Activated naive CD8-positive, alpha-beta T cell treated with anti-CD3 and anti-CD28 coated beads, Interleukin-2, amount 50 U/mL, for 16 hours (primary cell): ENCODE results near the gene AKT1S1.
A peak's percentile ranks its signal among the peaks of the same experiment; 100 is the strongest.

Source experiments
- DNase-seq: peaks from one replicate; pipeline ENCODE4 v3.0.0-alpha.2; 2020; ENCODE audit warnings: low read depth, low spot score

AKT1S1 gene

DNA sequence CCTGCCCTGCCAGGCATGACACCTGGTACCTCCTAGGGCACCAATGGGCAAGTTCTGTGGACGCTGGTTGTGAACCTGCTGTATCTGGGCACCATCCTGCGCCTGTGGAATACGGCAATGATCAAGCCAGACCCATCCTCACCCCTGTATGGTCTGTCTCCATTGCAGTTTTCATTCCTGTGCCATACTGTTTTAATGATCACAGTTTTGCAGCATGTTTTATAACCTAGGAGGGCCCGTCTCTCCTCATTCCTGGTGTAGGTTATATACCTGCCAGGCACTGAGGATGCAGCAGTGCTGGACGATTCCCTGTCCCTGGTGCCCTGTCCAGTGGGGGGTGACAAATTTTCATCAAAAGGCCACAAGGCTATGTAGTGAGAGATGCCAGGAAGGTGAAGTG, 5.9 kb upstream of the AKT1S1 start:
- no peak for DNase-seq

DNA sequence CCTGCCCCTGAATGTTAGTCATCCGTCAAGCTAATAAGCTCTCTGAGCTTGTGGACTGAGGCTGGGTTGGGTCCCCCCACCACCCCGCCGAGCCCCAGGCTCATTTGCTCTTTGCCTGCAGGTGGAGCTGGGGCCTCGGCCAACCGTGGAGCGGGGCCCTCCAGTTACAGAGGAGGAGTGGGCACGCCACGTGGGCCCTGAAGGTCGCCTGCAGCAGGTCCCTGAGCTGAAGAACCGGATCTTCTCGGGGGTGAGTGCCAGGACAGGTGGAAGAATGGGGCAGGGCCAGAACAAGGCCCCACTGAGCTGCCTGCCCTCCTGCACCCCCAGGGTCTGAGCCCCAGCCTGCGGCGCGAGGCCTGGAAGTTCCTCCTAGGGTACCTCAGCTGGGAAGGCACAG, 5.5 kb upstream of the AKT1S1 start:
- no peak for DNase-seq

DNA sequence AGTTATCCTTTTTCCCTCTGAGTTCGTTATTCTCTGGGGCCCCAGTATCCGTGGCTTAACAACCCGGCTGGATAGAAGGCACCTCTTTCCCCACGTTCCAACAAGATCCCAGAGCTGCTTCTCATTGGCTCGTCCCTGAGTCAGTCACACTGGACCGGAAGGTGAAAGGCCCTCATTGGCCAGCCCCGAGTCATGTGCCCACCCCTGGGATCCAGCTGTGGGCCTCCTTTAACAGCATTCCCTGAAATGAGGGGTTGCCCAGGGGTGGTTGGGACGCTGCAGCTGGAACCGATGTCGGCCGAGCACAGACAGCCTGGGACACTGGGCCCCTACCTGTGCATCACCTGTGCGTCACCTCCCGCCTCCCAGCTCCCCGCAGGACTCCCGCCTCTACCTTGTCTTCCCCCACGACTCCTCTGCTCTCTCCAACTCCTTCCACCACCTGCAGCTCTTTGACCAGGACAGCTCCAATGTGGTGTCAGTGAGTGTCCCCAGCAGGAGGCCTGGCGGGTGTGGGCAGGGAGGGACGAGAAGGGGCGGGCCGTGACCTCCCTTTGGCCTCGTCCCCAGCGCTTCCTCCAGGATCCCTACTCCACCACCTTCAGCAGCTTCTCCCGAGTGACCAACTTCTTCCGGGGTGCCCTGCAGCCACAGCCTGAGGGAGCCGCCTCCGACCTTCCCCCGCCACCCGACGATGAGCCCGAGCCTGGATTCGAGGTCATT, 4.7 kb upstream of the AKT1S1 start:
- DNase-seq, result no peak

DNA sequence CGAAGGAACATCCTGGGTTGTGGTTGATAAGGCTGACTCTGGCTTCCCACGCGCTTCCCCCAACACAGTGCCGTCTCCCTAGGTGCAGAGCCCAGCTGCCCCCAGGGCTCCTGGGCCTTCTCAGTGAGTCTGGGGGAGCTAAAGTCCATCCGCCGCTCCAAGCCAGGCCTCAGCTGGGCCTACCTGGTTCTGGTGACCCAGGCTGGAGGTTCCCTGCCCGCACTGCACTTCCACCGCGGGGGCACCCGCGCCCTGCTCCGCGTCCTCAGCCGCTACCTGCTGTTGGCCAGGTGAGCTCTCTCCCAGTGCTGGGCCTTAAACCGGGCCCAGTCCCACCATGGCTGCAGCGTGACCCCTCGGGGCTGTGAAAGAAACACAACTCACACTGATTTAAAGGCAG, 4.0 kb upstream of the AKT1S1 start:
- DNase-seq, result no peak

DNA sequence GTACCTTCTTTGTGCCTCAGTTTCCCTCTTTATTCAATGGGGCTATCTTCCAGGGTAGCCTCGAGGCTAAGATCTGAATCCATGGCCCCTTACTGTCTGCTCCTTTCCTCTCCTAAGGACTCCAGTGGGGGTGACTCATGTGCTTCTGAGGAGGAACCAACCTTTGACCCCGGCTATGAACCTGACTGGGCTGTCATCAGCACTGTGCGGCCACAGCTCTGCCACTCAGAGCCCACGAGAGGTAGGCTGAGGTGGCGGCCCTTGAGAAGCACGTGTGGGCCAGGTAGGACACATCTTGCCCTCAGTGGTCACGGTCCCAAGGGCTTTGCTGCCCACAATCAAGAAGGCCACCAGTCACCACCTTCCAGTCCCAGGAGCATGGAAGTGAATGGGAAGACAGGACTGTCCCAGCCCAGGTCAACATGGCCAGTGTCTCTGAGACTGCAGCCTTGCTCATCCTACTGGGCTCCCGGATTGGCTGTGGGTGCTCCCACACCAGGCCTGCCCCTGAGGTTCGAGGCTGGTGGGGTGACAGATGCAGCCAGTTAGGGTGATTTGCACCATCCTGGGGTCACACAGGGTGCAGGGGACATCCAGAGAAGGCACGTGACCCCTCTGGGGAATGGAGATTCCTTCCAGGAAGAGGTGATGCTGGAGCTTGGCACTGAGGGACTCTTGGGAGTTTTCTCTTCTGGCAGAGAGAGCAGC, 3.2 kb upstream of the AKT1S1 start:
- no peak for DNase-seq

DNA sequence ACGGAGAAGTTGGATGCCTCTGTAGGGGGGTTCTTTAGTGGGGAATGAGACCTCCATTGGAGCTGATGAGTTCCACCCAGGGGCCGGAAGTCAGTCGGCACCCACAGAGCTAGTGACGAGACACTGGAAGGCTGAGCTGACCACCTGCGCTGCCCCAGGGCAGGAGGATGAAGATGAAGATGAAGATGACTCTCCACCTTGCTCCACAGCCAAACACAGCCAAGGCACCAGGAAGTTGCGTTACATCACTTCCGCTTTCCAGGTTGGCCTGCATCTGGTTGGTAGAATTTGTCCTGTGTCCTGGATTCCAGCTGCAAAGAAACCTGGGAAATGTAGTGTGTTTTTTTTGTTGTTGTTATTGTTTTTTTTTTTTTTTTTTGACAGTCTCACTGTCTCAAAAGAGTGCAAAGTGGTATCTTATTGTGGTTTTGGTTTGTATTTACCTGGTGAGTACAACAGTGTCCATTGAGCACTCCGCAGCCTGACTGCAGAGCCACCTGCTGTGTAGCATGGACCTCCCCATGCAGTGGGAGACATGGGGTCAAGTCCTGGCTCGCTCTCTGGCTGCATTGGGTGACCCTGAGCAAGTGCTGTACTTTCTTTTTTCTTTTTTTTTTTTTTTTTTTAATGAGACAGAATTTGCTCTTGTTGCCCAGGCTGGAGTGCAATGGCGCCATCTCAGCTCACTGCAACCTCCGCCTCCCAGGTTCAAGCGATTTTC, 2.2 kb upstream of the AKT1S1 start:
- DNase-seq, result no peak

DNA sequence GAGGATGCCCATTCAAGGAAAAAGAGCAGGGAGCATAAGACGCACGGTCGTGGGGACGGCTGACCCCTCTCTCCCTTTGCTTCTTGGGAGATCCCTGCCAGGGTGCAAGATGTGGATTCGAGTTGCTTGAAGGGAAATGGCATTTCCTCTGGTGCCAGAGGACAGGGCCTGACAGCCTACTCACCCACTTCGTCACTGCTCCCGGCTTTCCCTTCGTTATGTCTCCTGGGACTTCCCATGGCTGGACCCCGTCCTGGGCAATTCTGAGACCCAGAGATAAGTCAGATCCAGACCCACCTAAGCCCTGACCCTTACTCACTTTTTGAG, 1.6 kb upstream of the AKT1S1 start:
- no peak for DNase-seq

DNA sequence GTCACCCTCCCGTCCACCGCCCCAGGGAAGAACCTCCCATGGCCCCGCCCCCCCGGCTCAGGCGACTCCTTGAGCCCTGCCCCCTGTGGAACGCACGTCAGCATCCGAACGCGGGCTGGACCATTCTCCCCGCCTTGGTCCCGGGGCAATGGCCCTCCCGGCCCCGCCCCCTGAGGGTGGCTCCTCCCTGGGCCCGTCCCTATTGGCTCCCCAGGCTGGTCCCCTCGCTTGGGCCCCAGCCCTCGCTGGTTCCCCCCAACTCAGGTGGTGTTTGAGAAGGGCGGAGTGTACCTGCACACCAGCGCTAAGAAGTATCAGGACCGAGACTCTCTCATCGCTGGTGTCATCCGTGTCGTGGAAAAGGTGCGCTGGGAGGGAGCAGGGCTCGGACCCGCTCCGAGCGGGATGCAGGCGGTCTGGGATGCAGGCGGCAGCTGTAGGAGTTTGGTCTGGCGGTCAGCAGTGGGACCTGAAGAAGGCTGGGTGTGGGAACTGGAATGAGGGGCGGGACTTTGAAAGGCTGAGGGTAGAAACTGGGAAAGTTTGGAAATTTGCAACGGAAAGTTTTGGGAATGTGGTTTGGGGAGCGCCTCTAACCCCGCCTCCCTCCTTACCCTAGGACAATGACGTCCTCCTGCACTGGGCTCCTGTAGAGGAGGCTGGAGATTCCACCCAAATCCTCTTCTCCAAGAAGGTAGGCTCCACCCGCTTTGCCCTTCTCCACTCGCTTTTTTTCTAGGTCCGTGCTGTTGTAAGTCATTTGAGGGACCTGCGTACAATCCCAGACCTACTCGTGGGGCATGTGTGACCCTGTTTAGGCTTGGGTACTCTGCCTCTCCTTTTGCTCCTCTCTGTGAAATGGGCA, 956 bp upstream of the AKT1S1 start:
- peak; percentile 97 for DNase-seq

DNA sequence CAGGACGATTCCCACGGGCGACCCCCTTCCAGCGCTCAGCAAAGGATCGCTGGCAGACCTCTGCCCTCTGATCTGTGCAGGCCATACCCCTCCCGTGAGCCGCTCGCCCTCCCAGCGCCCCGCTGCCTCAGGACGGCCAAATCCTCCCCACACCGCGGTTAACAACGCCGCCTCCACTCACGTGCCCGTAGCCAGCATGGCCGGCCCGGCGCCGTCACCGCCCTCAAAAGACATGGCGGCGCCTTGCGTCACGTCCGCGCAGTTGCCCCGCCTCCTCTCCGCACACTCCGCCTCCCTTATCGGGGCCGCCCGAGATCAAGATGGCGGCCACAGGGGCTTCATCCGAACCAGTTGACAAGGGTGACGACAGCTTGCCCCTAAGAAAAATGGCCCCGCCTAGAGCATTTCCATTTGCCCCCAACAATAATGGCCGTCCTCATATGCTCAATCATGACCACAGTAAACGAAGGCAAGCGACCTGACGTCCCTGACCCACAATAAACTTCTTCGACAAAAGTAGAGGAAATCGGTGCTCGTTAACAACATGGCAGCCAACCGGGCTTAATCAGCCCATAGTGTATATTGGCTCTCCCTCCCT, 634 bp downstream of the AKT1S1 start:
- peak; percentile 94 for DNase-seq

DNA sequence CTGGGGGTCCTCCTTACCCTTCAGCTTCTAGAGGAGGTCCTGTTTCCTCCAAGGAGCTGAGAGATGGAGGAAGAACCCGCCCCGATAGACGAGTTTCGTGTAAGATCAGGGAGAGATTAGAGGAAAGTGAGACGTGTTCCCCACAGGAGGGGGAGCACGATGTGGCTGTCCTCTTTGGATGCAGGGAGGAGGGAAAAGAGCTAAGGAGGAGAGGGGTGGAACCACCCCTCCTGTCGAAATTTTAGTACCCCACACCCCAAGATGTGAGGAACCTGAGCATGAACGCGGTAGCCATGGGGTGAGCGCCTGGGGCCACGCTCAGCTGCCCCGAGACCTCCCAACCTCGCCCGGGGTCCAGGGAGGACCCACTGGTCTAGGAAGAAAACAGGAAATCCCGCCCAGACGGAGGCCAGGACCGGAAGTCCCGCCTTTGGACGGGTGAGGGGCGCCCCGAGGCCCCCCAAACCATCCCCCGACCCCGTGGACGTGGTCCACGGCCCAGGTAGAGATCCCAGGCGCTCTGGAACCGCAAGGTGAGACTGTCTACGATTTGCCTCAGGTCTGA, 1.2 kb downstream of the AKT1S1 start:
- no peak for DNase-seq

DNA sequence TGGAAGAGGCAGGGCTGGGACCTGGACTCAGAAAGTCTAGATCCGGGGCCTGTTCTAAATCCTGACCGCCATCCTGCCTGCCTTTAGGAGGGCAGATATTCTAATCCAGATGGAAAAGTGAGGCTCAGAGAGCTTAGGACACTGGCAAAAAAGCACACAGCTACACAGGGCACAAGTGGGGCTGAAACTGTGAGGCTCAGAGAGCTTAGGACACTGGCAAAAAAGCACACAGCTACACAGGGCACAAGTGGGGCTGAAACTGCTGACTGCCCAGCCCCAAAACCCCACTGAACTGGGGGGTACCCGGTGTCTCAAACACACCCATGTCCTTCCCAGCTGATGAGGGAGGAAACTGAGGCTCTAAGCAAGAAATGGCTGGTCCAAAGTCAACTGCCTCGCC, 2.0 kb downstream of the AKT1S1 start:
- DNase-seq, result no peak

DNA sequence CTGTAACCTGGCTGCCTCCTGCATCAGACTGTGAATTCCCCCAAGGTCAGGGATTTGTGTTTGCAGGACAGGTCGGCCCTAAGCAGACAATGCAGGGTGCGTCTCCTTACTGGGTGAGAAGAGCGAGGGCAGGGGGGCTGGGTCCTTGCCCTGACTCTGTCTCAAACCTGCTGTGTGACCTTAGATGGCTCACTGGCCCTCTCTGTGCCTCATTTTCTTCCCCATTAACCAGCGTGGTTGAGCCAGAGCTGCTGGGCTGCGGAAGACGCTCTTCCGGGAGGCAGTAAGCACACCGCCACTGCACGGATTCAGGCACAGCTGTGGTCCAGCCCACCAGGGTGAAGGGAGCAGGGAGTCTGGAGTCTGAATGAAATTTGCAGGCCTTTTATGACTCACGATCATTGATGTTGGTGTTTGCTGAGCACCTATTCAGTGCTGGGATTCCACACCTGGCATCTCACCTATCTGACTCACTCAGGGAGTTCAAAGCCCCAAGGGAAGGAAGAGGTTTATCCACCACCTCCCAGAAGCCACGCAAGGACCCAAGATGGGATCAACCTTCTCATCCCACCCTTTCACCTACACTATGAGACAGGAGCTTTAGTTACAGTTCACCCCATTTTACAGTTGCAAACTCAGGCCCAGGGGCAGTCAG, 2.5 kb downstream of the AKT1S1 start:
- no peak for DNase-seq

DNA sequence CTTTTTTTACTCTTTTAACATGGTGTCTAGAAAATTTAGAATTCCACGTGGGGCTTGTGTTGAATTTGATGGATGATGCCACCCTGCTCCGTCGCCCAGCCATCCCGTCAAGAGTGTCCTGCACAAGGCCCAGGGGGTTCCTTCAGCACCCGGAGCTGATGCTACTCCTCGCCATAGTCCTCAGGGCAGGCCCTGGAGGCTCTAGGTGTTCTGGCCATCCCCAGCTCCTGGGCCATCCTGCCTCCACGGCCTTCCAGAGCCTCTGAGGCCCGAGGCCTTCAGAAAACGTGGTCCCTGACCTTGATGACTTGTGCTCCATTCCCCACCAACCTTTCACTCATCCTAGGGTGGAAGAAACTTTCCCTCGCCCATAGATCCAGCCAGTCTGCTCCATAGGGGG, 3.3 kb downstream of the AKT1S1 start:
- DNase-seq, result no peak

DNA sequence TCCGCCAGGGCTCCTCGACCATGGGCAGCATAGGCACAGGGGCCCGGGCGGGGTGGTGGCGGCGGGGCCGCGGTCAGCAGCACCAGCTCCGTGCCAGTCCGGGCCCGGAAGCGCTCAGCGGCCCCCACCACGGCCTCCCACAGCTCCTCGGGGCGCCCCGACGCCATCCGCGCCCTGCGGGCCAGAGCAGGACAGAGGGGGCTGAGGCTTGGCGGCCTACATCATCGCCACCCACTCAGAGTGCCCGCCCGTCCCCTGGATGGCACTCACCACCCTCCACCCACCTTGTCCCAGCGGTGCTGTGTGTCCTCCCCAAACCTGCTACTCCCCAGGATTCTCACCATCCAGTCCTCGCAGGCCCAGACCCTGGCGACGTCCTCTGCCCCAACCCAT, 4.0 kb downstream of the AKT1S1 start:
- DNase-seq, result no peak

DNA sequence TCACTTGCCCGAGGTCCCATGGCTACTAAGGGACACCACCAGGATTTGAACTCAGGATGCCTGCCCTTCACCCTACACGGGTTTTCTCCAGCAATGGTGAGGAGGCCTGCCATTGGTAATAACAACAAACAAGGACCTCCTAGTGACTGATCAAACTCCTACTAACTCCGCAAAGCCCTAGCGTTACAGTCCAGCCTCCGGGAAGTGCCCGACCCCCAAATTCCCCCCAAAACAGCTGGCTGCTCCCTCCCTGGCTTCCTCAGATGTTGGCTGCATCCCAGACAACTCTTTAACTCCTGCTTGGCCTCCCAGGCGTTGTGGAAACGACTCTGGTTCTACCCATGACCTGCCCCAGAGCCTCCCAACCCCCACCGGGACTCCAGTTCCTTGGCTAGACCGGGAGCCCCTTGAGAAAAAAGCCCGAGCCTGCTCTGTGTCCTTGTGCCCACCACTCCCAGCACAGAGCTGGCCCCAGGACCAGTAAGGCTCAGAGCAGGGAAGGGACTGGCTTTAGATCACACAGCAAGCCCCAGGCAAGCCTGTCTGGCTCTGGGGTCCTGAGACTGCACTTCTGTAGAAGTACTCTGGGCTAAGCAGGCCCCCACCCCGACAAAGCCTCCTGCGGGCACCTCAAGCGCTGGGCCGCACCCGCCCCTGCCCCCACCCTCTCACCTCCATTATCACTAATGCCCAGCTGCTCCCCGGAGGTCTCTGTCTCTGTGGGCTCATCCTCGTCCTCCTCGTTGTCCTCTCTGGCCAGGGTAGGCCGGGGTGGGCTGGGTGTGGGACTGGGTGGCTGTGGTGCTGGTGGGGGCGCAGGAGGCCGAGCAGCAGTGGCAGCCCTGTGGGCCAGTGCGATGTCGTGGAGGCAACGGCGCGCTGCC, 4.7 kb downstream of the AKT1S1 start:
- no peak for DNase-seq

DNA sequence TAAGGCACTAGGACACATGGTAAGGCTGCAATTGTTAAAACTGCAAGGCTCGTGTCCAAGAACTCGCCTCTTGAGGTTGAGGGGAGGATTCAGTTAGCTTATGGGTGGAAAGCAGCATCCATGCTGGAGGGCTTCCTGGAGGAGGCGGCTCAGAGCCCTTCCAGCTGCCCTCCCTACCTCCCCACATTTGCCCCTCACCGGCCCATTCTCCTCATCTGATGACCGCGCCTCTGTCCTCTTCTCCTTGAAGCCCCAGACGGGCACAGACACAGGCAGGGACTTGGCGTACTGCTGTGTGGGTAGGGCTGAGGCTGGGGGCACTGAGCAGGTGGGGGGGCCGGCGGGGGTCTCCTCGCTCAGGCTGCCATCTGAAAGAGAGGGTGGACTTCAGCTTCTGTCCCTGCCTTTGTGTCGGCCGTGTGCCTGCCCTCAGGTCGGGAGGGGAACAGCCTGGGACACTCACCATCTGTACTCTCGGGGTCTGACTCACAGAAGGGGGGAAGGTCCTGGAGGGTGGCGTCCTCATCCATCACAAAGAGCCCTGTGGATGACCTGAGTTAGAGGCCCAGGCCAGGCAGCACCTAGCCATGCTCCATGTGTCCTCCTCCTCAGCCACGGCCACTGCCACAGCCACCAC, 5.7 kb downstream of the AKT1S1 start:
- no peak for DNase-seq

DNA sequence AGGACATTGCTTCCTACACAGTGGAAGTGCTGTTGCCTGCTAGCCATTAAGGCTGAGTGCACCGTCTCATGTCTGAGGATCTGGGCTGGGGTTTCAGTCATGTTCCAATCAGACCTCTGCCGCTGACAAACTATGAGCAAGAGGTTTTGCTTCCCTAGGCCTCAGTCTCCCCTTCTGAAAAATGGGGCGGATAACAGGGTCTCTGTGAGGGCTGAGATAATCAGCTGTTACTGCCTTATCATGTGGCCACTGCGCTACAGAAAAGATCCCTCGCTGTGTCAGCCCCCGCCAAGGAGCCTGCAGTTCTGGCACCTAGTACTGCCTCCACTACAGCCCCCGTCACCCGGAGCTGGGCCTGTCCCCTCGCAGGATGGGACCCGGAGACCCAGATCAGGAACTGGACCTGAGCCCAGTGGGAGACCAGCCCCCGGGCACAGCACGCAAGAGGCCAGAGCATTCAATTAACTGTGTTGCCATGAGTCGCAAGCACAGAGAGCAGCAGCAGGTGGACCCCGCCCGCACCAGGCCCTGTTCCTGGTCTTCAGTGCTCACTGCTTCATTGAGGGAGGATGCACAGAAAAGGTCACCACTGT, 6.8 kb downstream of the AKT1S1 start:
- DNase-seq, result no peak

DNA sequence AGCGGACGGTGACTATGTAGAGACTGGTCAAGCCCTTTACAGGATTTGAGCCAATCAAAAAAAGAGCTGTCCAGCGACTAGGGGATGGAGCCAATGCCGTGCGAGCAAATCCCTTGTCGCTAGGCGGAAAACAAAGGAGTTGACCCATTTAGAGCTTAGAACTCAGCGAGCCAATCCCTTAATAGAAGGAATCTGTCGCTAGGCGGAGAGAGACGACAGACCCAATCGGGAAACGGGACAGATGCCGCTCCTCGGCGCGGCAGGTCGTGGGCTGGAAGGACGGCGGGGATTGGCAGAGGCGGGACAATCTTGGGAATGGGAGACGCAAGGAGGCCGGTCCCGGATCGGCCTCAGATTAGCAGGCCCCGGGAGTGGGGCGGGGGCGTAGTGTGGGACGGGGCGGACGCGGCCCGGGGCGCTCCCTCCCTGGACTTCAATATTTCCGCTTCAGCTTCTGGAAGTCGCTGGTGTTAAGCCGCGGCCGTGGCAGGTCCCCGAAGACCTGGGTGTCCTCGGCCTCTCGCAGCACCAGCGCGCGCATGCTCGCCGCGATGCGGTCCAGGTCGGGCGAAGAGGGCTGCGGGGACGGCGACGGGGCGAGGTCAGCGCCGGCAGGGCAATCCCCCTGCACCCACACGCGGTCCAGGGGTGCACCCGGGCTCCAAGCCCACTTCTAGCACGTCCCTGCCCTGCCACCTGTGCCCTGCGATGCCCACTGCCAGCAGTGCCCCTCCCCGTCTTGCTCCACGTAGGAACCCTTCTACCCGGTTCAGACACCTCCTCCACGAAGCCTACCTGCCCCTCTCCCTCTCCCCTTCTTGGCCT, 7.5 kb downstream of the AKT1S1 start:
- peak; percentile 74 for DNase-seq
